ENCODE results near the gene SPINDOC. TPM values are rescaled to one million over a fixed set of nuclear protein-coding genes. Genes with fewer than 3 reads are reported as not detected.
"Not testable (repeated sequence)": the region's sequence is repeated elsewhere in the genome, so short reads cannot be mapped to it uniquely, and the experiment has no call there.

SPINDOC gene
- total RNA-seq, 1 donor from 2014 or later = 48.3 TPM

DNA sequence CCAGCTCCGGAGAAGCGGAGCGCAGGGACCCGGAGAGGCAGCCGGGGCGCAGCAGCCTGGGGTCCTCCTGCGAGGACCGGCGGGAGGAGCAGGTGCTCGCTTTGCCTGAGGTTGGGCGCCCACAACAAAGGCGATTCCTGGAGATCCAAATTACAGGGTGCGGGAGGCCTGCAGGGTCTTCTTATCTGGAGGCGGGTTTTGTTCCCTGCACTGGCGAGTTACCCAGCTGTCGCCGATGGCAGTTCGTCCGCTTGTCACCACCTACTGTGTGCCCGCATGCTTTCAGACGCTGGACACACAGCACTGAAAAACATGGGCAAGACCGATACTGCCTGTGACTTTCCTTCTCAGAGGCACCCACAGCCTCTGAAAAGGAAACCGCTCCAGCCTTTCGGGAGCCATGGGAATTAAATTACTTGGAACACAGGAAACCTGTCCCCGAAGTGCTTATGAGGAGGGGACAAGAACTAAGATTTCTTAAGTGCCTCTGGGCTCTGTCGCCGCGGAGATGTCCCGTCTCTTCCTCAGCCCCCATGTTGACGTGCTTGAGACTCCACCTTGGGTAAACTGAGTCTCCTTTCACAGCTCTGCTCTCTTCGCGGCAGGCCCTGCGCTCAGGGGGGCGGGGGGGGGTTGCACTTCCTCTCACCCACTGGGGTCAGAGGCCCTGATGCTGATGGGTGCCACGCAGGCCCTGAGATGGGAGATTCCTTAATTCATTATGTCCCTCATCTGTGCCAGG is 43.4 kb upstream of the SPINDOC start:
- no peaks in the 10 kb centered on the region for H3K9me3 Mint-ChIP-seq (ENCODE audit: unreplicated experiment)
- FAIRE-seq (no peak), DNase-seq (ENCODE audit: low read depth) (no peak)
- peaks cover 31% of the 10 kb centered on the region for H4K20me1 ChIP-seq (ENCODE audit: insufficient read depth, low read length)
- peak overlapping the region; percentile 84 for H3K4me3 Mint-ChIP-seq (ENCODE audit: unreplicated experiment)
- H3K4me2 ChIP-seq (ENCODE audit: low read length) = peak overlapping the region; percentile 88
- peaks cover 30% of the 10 kb centered on the region for H3K79me2 ChIP-seq (ENCODE audit: insufficient read depth, low read length)
- peaks cover 15% of the 10 kb centered on the region for H3K4me1 Mint-ChIP-seq (ENCODE audit: low read depth, unreplicated experiment)
- no peaks in the 10 kb centered on the region for H3K36me3 ChIP-seq (ENCODE audit: insufficient read depth, low read length)
- peak overlapping the region; percentile 78 for H2AFZ ChIP-seq (ENCODE audit: low read depth, low read length)
- H3K4me1 ChIP-seq (ENCODE audit: insufficient read depth, low read length) = peaks cover 12% of the 10 kb centered on the region
- H3K9me3 ChIP-seq (ENCODE audit: insufficient read depth, low read depth, low read length) = no peaks in the 10 kb centered on the region
- no peak overlapping the region for H3K27ac ChIP-seq (ENCODE audit: low read depth, low read length)
- H3K27me3 Mint-ChIP-seq (ENCODE audit: low read depth, unreplicated experiment) = no peaks in the 10 kb centered on the region
- peak overlapping the region; percentile 64 for H3K4me3 ChIP-seq (ENCODE audit: insufficient read depth, low read depth, low read length)
- no peaks in the 10 kb centered on the region for H3K27me3 ChIP-seq (ENCODE audit: insufficient read depth, low read length)
- no peak overlapping the region for H3K27ac Mint-ChIP-seq (ENCODE audit: unreplicated experiment)
- H3K36me3 Mint-ChIP-seq (ENCODE audit: low read depth, unreplicated experiment) = no peaks in the 10 kb centered on the region
- TF ChIP-seq EZH2 (IDR thresholded peaks at IDR 0.05; ENCODE audit: insufficient read depth, low read length) = no peak
- TF ChIP-seq, protein P1, sequence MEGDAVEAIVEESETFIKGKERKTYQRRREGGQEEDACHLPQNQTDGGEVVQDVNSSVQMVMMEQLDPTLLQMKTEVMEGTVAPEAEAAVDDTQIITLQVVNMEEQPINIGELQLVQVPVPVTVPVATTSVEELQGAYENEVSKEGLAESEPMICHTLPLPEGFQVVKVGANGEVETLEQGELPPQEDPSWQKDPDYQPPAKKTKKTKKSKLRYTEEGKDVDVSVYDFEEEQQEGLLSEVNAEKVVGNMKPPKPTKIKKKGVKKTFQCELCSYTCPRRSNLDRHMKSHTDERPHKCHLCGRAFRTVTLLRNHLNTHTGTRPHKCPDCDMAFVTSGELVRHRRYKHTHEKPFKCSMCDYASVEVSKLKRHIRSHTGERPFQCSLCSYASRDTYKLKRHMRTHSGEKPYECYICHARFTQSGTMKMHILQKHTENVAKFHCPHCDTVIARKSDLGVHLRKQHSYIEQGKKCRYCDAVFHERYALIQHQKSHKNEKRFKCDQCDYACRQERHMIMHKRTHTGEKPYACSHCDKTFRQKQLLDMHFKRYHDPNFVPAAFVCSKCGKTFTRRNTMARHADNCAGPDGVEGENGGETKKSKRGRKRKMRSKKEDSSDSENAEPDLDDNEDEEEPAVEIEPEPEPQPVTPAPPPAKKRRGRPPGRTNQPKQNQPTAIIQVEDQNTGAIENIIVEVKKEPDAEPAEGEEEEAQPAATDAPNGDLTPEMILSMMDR (IDR thresholded peaks at IDR 0.05; ENCODE audit: insufficient read depth, low read depth, low read length) = no peak
- H3K9ac ChIP-seq (ENCODE audit: low read length) = peak overlapping the region; percentile 76

DNA sequence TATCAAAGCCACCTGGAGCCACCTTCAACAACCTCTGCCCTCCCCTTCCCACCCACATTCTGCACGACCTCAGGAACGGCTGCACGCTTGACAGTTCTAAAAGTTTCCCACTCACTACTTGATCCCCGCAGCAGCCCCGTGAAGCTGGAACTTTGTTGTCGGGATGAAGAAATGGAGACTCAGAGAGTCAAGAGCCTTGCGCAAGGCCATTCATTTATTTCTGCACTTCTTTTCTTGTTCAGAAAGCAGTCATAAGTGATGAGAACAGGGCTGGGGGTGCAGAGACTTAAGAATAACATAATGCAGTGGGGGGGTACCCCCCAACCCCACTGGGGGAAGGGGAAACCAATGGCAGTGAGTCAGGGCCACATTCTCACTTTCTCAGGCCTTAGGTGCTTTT is 42.5 kb upstream of the SPINDOC start:
- DNase-seq (ENCODE audit: low read depth) (no peak), FAIRE-seq (no peak)
- H3K36me3 Mint-ChIP-seq (ENCODE audit: low read depth, unreplicated experiment) = no peaks in the 10 kb centered on the region
- no peaks in the 10 kb centered on the region for H3K27me3 ChIP-seq (ENCODE audit: insufficient read depth, low read length)
- H3K9me3 Mint-ChIP-seq (ENCODE audit: unreplicated experiment) = no peaks in the 10 kb centered on the region
- no peak overlapping the region for H3K27ac Mint-ChIP-seq (ENCODE audit: unreplicated experiment)
- H3K36me3 ChIP-seq (ENCODE audit: insufficient read depth, low read length) = no peaks in the 10 kb centered on the region
- no peak overlapping the region for H3K27ac ChIP-seq (ENCODE audit: low read depth, low read length)
- H3K4me1 Mint-ChIP-seq (ENCODE audit: low read depth, unreplicated experiment) = peaks cover 11% of the 10 kb centered on the region
- no peaks in the 10 kb centered on the region for H3K9me3 ChIP-seq (ENCODE audit: insufficient read depth, low read depth, low read length)
- H3K4me2 ChIP-seq (ENCODE audit: low read length) = no peak overlapping the region
- H3K79me2 ChIP-seq (ENCODE audit: insufficient read depth, low read length) = peaks cover 23% of the 10 kb centered on the region
- no peak overlapping the region for H3K4me3 Mint-ChIP-seq (ENCODE audit: unreplicated experiment)
- no peak overlapping the region for H2AFZ ChIP-seq (ENCODE audit: low read depth, low read length)
- no peak overlapping the region for H3K9ac ChIP-seq (ENCODE audit: low read length)
- H4K20me1 ChIP-seq (ENCODE audit: insufficient read depth, low read length) = peaks cover 23% of the 10 kb centered on the region
- no peaks in the 10 kb centered on the region for H3K27me3 Mint-ChIP-seq (ENCODE audit: low read depth, unreplicated experiment)
- H3K4me1 ChIP-seq (ENCODE audit: insufficient read depth, low read length) = peaks cover 12% of the 10 kb centered on the region
- TF ChIP-seq EZH2 (IDR thresholded peaks at IDR 0.05; ENCODE audit: insufficient read depth, low read length) = no peak
- no peak overlapping the region for H3K4me3 ChIP-seq (ENCODE audit: insufficient read depth, low read depth, low read length)

DNA sequence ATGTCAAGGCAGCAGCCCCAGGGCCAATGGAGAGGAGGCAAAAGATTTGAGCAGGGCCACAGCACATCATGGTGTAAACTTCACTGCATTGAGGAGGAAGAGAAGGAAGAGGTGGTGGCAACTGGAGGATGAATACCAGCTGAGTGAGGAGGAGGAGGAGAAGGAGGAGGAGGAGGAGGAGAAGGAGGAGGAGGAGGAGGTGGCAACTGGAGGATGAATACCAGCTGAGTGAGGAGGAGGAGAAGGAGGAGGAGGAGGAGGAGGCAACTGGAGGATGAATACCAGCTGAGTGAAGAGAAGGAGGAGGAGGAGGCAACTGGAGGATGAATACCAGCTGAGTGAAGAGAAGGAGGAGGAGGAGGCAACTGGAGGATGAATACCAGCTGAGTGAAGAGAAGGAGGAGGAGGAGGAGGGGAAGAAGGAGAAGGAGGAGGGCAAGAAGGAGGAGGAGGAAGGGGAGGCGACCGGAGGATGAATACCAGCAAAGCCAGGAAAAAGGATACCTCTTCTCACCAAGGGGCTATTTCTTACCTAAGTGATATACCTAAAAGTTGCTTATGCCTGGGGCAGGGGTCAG is 41.4 kb upstream of the SPINDOC start:
- not testable (repeated sequence) for H3K9ac ChIP-seq (ENCODE audit: low read length); H3K27me3 ChIP-seq (ENCODE audit: insufficient read depth, low read length); H3K9me3 ChIP-seq (ENCODE audit: insufficient read depth, low read depth, low read length); FAIRE-seq; H3K4me1 ChIP-seq (ENCODE audit: insufficient read depth, low read length); H3K9me3 Mint-ChIP-seq (ENCODE audit: unreplicated experiment); DNase-seq (ENCODE audit: low read depth); H2AFZ ChIP-seq (ENCODE audit: low read depth, low read length); H3K4me1 Mint-ChIP-seq (ENCODE audit: low read depth, unreplicated experiment); H3K27ac ChIP-seq (ENCODE audit: low read depth, low read length); H3K4me3 Mint-ChIP-seq (ENCODE audit: unreplicated experiment); H3K27me3 Mint-ChIP-seq (ENCODE audit: low read depth, unreplicated experiment); H3K36me3 Mint-ChIP-seq (ENCODE audit: low read depth, unreplicated experiment); H3K27ac Mint-ChIP-seq (ENCODE audit: unreplicated experiment); H3K36me3 ChIP-seq (ENCODE audit: insufficient read depth, low read length); H3K4me3 ChIP-seq (ENCODE audit: insufficient read depth, low read depth, low read length); H3K4me2 ChIP-seq (ENCODE audit: low read length)
- peaks cover 12% of the 10 kb centered on the region for H4K20me1 ChIP-seq (ENCODE audit: insufficient read depth, low read length)
- peaks cover 12% of the 10 kb centered on the region for H3K79me2 ChIP-seq (ENCODE audit: insufficient read depth, low read length)
